Epithelial cell of proximal tubule (primary cell): ENCODE data around the gene SFXN5. TPM values are rescaled to one million over a fixed set of nuclear protein-coding genes. Genes with fewer than 3 reads are reported as not detected.

Experiments
- DNase-seq: peaks from one replicate; pipeline ENCODE4 v3.0.0-alpha.2; 2011; ENCODE audit warnings: low read depth
- H3K4me3 ChIP-seq: 2 replicates; pipeline ENCODE4 v1.5.1; 2011; ENCODE audit warnings: low read depth, mild to moderate bottlenecking, low read length
- CTCF ChIP-seq: conservative IDR thresholded peaks from 2 replicates; pipeline ENCODE4 v1.5.1; 2012; ENCODE audit warnings: low read depth, mild to moderate bottlenecking, low read length
- total RNA-seq: library from RNA; depleted of rRNA; stranded (reverse); fragments of >200 nt; gene quantifications from 2 replicates; pipeline ENCODE4 v1.2.3, GENCODE V29; 2015

Gene SFXN5
- total RNA-seq, 1 donor from 2014 or later, result 8.4 TPM

- H3K4me3 ChIP-seq, result no peak overlapping the region
- TF ChIP-seq CTCF, result no peak
- no peak for DNase-seq
Observed at GRCh38 chr2:72994991-72995380, 76.5 kb downstream of the SFXN5 start.

- H3K4me3 ChIP-seq, result no peak overlapping the region
- DNase-seq, result no peak
- TF ChIP-seq CTCF, result no peak
Observed at GRCh38 chr2:72994282-72994990, 77.1 kb downstream of the SFXN5 start.

GRCh38 chr2:72993933-72994280 is 77.6 kb downstream of the SFXN5 start:
- no peak for DNase-seq
- no peak overlapping the region for H3K4me3 ChIP-seq
- TF ChIP-seq CTCF, result no peak

- peak; percentile 78 for TF ChIP-seq CTCF
- DNase-seq, result no peak
- H3K4me3 ChIP-seq, result no peak overlapping the region
Observed at GRCh38 chr2:72993147-72993932, 78.2 kb downstream of the SFXN5 start.

GRCh38 chr2:72992734-72993102 is 78.8 kb downstream of the SFXN5 start:
- no peak for TF ChIP-seq CTCF
- DNase-seq, result no peak
- no peak overlapping the region for H3K4me3 ChIP-seq

- TF ChIP-seq CTCF, result no peak
- no peak for DNase-seq
- no peak overlapping the region for H3K4me3 ChIP-seq
Observed at GRCh38 chr2:72991980-72992733, 79.4 kb downstream of the SFXN5 start.
